Stimulated activated naive B cell treated with anti-CD40 and anti-IgM and Interleukin-4, amounts not matched to agents 10 μg/mL and 1 μg/mL and 100 μg/mL, for 72 hours (primary cell): ENCODE measurements around the gene GSTA5.
"Not testable (repeated sequence)": the region's sequence is repeated elsewhere in the genome, so short reads cannot be mapped to it uniquely, and the experiment has no call there.

Experiments
- ATAC-seq, 2 donors: fragments of 150-1000 bp; cut with Tn5 transposase; replicated peaks; 2 replicates each; pipeline ENCODE4 v1.10.0; 2021; ENCODE audit warnings: moderate library complexity in 1 of 2
- DNase-seq: peaks from one replicate; pipeline ENCODE4 v3.0.0; 2021
- H3K27ac Mint-ChIP-seq: one replicate; pipeline ENCODE4 v1.8.0; 2022; ENCODE audit warnings: mild to moderate bottlenecking, mixed read lengths
- H3K27me3 Mint-ChIP-seq, 2 donors: one replicate each; pipeline ENCODE4 v1.8.0; 2022; ENCODE audit warnings: mixed read lengths in 2 of 2
- H3K36me3 Mint-ChIP-seq, 2 donors: one replicate each; pipeline ENCODE4 v1.8.0; 2022; ENCODE audit warnings: mixed read lengths in 2 of 2, mild to moderate bottlenecking in 1 of 2
- H3K4me1 Mint-ChIP-seq, 2 donors: one replicate each; pipeline ENCODE4 v1.8.0; 2022; ENCODE audit warnings: mixed read lengths in 2 of 2, mild to moderate bottlenecking in 1 of 2
- H3K4me3 Mint-ChIP-seq, 2 donors: one replicate each; pipeline ENCODE4 v1.8.0; 2022; ENCODE audit warnings: mild to moderate bottlenecking in 2 of 2, mixed read lengths in 2 of 2, moderate library complexity in 1 of 2
- H3K9me3 Mint-ChIP-seq, 2 donors: one replicate each; pipeline ENCODE4 v1.8.0; 2022; ENCODE audit warnings: mixed read lengths in 2 of 2, mild to moderate bottlenecking in 1 of 2

The GSTA5 gene

DNA sequence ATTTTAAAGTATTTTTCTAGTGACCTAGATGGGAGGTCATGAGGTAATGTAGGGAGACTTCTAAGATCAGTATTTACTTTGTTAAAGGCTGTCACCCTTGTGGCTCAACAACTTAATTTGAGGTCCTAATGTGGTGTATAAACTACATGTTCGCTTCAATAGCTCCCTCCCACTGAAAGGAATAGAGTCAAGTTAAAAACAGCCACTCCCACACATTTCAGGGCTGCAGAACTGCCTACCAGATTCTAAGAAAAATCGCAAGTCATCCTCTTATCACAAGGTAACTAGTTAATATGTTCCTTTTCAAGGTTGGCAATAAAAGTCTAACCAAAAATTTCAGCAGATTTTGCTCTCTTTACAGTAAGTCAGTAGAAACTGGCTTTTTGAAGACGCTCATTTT lies 52.1 kb downstream of the GSTA5 start:
- H3K36me3 Mint-ChIP-seq, result peaks cover 0 to 2% of the 10 kb centered on the region in 2 donors
- H3K9me3 Mint-ChIP-seq, result peaks cover 15 to 16% of the 10 kb centered on the region in 2 donors
- no peaks in the 10 kb centered on the region for H3K4me1 Mint-ChIP-seq
- H3K27me3 Mint-ChIP-seq, result peaks cover 13 to 21% of the 10 kb centered on the region in 2 donors
- ATAC-seq (no peak), DNase-seq (no peak)
- no peak overlapping the region for H3K27ac Mint-ChIP-seq
- no peak overlapping the region for H3K4me3 Mint-ChIP-seq

DNA sequence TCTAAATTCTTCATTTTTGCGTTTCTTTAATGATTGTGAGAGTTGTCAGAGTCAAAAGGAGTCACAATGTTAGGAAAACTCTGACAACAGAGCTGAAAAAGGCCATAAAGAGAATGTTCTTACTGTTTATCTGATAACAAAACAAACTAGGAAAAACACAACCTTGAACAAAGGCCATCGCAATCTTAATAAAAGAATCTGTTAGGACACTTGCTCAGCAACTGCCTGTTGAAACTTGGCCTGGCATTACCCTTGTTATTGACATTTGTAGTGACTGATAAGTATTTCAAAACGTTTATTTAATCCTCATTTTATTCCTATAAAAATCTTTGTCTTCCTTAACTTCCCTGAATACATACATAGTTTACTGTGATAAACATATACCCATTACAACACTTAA lies 52.7 kb downstream of the GSTA5 start:
- no peak overlapping the region for H3K4me3 Mint-ChIP-seq
- peaks cover 11 to 12% of the 10 kb centered on the region in 2 donors for H3K9me3 Mint-ChIP-seq
- no peak for ATAC-seq
- H3K27me3 Mint-ChIP-seq, result peaks cover 8 to 18% of the 10 kb centered on the region in 2 donors
- H3K4me1 Mint-ChIP-seq, result no peaks in the 10 kb centered on the region
- no peak for DNase-seq
- peaks cover 0 to 2% of the 10 kb centered on the region in 2 donors for H3K36me3 Mint-ChIP-seq
- H3K27ac Mint-ChIP-seq, result no peak overlapping the region

DNA sequence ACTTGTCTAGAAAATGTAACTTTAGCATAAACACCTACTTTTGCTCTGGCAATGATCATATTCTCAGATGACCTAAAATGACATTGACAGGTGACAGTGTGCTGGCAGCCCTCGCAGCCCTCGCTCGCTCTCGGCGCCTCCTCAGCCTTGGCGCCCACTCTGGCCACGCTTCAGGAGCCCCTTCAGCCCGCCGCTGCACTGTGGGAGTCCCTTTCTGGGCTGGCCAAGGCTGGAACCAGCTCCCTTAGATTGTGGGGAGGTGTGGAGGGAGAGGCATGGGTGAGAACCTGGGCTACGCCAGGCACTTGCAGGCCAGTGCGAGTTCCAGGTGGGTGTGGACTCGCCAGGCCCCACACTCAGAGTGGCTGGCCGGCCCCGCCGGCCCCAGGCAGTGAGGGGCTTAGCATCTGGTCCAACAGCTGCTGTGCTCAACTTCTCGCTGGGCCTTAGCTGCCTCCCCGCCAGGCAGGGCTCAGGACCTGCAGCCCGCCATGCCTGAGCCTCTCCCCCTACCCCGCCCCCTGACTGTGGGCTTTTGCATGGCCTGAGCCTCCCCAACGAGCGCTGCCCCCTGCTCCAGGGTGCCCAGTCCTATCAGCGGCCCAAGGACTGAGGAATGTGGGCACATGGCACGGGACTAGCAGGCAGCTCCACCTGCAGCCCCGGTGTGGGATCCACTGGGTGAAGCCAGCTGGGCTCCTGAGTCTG lies 54.2 kb downstream of the GSTA5 start:
- Mint-ChIP-seq H3K27ac (no peak overlapping the region), H3K4me1 (no peaks in the 10 kb centered on the region), H3K9me3 (peaks cover 5 to 7% of the 10 kb centered on the region in 2 donors), H3K27me3 (peaks cover 12% of the 10 kb centered on the region in 2 donors), H3K36me3 (no peaks in the 10 kb centered on the region), H3K4me3 (no peak overlapping the region)
- ATAC-seq (no peak), DNase-seq (no peak)

DNA sequence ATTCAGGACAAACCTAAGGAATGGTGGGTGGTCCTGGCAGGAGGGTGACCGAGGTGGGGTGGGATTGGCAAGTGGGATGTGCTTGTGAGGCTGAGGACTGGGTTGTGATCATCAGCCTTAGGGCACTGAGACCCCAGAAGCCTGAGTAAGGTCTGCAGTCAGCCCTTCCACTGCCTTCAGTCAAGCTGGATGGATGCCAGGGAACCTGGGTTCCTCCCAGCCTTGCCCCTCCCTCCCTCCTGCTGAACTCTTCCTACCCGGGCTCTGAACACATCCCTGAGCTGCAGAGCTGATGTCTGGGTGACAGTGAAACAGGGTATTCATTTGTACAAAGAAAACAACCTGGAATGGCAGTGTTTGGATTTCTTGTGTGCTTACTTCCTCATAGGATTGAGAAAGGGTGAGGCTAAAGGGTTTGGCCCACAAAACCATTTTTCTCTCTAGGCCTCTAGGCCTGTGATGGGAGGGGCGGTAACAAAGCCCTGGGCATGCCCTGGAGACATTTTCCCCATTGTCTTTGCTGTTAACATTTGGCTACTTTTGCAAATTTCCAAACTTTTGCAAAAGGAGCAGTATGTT lies 57.8 kb downstream of the GSTA5 start:
- H3K4me1 Mint-ChIP-seq, H3K36me3 Mint-ChIP-seq, H3K9me3 Mint-ChIP-seq, DNase-seq, H3K4me3 Mint-ChIP-seq, ATAC-seq, H3K27ac Mint-ChIP-seq: not testable (repeated sequence)
- peaks cover 16 to 20% of the 10 kb centered on the region in 2 donors for H3K27me3 Mint-ChIP-seq

DNA sequence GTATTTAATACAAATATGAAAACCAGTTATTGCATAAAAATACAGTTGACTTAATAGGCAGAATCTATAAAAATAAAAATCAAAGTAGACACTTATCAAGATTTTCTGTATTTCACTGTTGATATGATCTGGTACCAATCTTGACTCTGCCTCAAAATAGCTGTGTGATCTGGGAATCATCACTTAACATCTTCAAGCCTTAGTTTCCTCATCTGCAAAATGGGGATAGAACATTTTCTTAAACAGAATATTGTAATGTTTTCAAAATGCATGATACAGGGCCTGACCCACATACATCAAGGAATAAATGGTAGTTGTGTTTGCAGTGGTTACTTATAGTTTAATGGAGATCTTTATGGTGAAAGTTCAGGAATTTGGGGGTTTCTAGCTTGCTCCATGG lies 58.4 kb downstream of the GSTA5 start:
- H3K27ac Mint-ChIP-seq, H3K4me1 Mint-ChIP-seq, ATAC-seq, DNase-seq, H3K36me3 Mint-ChIP-seq, H3K4me3 Mint-ChIP-seq, H3K9me3 Mint-ChIP-seq: not testable (repeated sequence)
- H3K27me3 Mint-ChIP-seq, result peaks cover 21 to 23% of the 10 kb centered on the region in 2 donors
